ENCODE measurements around the gene MOV10L1.

Gene MOV10L1

DNA sequence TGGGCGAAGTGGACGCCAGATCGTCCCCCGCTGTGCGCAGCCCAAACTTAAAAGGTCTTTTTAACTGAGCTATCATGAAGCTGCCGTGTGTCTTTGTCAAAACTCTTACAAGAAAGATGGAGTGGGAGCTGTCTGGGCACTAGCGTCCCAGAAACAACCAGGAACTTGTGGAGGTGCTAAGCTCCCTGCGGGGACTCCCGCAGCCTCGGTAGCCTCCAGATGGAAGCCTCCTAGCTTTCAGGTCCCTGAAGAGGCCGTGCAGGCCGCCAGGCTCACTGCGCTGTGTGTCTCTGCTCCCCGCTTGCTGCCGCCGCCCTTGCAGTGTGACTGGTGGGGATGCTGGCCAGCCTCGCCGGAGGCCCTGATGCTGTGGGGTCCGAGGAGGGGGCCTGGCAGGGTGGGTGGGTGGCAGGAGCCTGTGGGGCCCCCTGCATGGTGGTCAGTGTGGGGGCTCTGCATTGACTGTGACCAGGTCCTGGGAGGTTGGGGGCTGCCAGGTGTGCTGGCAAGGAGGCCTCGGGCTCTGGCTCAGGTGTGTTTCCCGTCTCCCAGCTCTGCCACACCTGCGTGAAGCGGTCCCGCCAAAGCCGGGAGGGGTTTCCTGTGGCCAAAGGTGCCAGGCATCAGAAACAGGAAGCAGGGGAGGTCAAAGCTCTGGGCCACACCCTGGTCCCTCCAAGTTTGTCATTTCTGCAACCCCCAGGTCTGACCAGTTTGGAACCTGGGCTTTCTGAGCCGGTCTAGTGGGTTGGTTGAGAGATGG, 97.1 kb downstream of the MOV10L1 start:
- no peak for DNase-seq (ENCODE audit: low spot score)
- peak overlapping the region; percentile 97 for H3K27ac ChIP-seq
- TF ChIP-seq, protein P1, sequence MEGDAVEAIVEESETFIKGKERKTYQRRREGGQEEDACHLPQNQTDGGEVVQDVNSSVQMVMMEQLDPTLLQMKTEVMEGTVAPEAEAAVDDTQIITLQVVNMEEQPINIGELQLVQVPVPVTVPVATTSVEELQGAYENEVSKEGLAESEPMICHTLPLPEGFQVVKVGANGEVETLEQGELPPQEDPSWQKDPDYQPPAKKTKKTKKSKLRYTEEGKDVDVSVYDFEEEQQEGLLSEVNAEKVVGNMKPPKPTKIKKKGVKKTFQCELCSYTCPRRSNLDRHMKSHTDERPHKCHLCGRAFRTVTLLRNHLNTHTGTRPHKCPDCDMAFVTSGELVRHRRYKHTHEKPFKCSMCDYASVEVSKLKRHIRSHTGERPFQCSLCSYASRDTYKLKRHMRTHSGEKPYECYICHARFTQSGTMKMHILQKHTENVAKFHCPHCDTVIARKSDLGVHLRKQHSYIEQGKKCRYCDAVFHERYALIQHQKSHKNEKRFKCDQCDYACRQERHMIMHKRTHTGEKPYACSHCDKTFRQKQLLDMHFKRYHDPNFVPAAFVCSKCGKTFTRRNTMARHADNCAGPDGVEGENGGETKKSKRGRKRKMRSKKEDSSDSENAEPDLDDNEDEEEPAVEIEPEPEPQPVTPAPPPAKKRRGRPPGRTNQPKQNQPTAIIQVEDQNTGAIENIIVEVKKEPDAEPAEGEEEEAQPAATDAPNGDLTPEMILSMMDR (conservative IDR thresholded peaks at IDR 0.05; ENCODE audit: low read depth): no peak
- POLR2A ChIA-PET (ENCODE audit: low non-redundant PET): no interaction called here
- CTCF ChIA-PET: interaction anchor here (0.7 to 1.0 kb wide), 2 partner anchors 41 to 157 kb away, joined by 3 read pairs; no protein-coding TSS in a partner anchor

DNA sequence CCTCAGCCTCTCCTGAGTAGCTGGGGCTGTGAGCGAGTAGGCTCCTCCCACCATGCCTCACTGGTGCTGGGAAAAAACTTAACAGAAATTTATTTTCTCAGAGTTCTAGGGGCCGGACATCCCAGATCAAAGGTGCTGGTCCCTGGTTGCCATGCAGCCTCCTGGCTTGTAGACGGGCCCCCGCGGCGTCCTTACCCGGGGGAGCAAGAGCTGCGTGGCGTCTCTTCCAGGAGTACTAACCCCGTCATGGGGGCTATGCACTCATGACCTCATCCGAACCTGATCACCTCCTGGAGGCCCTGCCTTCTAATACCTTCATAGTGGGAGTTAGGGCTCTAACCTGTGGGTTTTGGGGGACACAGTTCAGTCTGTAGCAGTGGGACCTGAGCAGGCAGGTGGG, 98.5 kb downstream of the MOV10L1 start:
- POLR2A ChIA-PET (ENCODE audit: low non-redundant PET): no interaction called here
- TF ChIP-seq, protein P1 (conservative IDR thresholded peaks at IDR 0.05; ENCODE audit: low read depth): no peak
- CTCF ChIA-PET: no interaction called here
- H3K27ac ChIP-seq: peak overlapping the region; percentile 97
- DNase-seq (ENCODE audit: low spot score): no peak

DNA sequence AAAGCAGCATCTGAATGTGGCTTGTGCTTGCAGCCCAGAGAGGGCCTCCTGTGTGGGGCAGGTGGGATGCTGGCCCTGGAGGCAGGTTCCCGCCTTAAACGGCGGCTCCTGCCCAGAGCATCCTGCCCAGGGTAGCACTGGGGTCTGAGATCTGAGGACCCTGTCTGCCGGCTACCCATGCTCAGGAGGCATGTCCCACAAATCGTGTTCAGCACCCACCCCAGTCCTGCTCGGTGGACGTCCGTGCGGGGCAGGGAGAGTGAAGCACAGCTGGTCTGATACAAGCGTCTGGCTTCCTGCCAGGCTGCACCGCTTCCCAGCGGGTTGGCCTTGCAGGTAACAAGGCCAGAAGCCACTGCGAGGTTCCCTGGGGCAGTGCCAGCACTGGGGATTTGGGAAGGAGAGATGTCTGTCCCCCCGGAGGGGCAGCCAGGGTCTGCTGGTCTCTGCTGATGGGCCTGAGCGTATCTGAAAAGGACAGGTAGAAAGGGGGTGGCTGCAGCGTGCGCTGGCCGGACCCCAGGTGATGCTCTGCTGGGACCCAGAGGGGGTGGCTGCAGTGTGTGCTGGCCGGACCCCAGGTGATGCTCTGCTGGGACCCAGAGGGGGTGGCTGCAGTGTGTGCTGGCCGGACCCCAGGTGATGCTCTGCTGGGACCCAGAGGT, 99.5 kb downstream of the MOV10L1 start:
- H3K27ac ChIP-seq: peak overlapping the region; percentile 97
- POLR2A ChIA-PET (ENCODE audit: low non-redundant PET): interaction anchor here (0.5 kb wide), 1 partner anchor 227 kb away, joined by 3 read pairs; no protein-coding TSS in a partner anchor
- no peak for DNase-seq (ENCODE audit: low spot score)
- CTCF ChIA-PET: no interaction called here
- TF ChIP-seq, protein P1 (conservative IDR thresholded peaks at IDR 0.05; ENCODE audit: low read depth): no peak

DNA sequence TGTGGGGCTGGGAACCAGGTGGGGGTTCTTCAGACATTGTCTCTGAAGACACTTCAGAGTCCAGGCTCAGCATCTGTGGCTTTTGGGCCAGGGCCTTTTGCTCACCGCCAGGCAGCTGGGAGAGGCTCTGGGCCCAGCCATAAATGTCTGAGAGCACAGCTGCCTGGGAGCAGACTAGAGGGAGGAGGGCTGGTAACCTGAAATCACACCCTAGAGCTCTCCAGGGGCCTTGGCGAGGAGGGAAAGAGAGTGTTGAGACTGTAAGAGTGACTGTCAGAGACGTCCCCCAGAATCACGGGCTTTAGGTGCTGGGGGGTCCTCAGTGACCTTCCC, 100.0 kb downstream of the MOV10L1 start:
- no peak for DNase-seq (ENCODE audit: low spot score)
- TF ChIP-seq, protein P1 (conservative IDR thresholded peaks at IDR 0.05; ENCODE audit: low read depth): no peak
- CTCF ChIA-PET: no interaction called here
- peak overlapping the region; percentile 97 for H3K27ac ChIP-seq
- POLR2A ChIA-PET (ENCODE audit: low non-redundant PET): interaction anchor here (0.5 kb wide), 1 partner anchor 227 kb away, joined by 3 read pairs; no protein-coding TSS in a partner anchor

DNA sequence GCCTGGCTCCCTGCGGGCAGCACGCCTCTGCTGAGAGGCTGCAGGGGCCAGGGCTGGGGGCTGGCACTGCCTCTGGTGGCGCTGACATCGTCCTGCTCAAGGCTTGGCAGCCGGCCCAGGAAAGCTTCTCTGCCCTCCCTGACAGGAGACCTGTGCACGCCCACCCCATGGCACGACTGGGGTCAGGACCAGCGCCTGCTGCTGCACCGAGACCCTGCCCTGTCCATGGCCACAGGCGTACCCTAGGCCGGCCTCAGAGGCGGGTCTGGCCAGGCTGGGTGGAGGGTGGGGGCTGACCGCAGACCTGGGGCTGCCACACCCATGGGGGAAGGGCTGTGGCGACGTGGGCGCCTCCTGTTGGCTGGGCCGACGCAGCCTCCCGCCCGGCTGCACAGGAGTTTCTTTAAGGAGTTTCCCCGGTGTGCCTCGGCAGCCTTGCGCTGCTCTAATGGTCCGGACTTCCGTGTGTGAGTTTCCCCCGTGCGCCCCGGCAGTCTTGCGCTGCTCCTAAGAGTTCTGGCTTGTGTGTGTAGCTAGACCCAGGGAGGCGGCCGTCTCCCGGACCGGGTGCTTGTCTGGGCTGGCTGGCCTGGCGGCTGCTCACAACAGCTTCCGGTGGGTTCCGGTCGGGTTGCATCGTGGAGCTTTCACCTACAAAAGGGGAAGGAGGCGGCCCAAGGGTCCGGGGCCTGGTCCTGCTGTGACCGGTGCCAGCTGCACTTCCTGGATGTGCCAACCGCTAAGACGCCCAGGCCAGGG, 100.6 kb downstream of the MOV10L1 start:
- TF ChIP-seq, protein P1 (conservative IDR thresholded peaks at IDR 0.05; ENCODE audit: low read depth): peak; percentile 47
- CTCF ChIA-PET: interaction anchor here (0.5 to 0.6 kb wide), 2 partner anchors 18 to 185 kb away, joined by 4 read pairs; no protein-coding TSS in a partner anchor
- POLR2A ChIA-PET (ENCODE audit: low non-redundant PET): interaction anchor here (0.5 kb wide), 1 partner anchor 254 kb away, joined by 4 read pairs; no protein-coding TSS in a partner anchor
- peak overlapping the region; percentile 97 for H3K27ac ChIP-seq
- DNase-seq (ENCODE audit: low spot score): peak; percentile 62

Measured in RWPE1 (cell line).